GM12878 (cell line): ENCODE results near the gene SLC11A1. TPM values are rescaled to one million over a fixed set of nuclear protein-coding genes. Genes with fewer than 3 reads are reported as not detected.

Source experiments
- CHD2 ChIP-seq: IDR thresholded peaks from 2 replicates; pipeline ENCODE4 v1.6.1; 2011; ENCODE audit warnings: low read depth, low read length, improper control_type of control experiment, borderline replicate concordance
- GATAD2B ChIP-seq: fragments of 450-650 bp; conservative IDR thresholded peaks from 2 replicates; pipeline ENCODE4 v1.6.1; 2017; ENCODE audit warnings: low read depth, mild to moderate bottlenecking, moderate library complexity
- KAT2A ChIP-seq: conservative IDR thresholded peaks from 2 replicates; pipeline ENCODE4 v1.6.1; 2011; ENCODE audit warnings: low read depth, low read length; ENCODE audit not compliant: control insufficient read depth
- polyA plus RNA-seq, 11 experiments: library from polyadenylated mRNA; depleted of rRNA in 4 of 11; unstranded in 6 of 11; stranded (reverse) in 5 of 11; fragments of >200 nt; fragmentation: Nextera tagmentation in 4 of 11; fragmentation: Illumina TruSeq in 1 of 11; extraction: Ambion mirVana in 4 of 11; extraction: Trizol in 1 of 11; gene quantifications; 1 replicate in 1 of 11; 2 replicates in 10 of 11; pipeline versions ENCODE4 v1.2.1 to v1.2.3, GENCODE V29; 2011 to 2016; ENCODE audit warnings: inconsistent platforms in 2 of 11, missing spikeins in 2 of 11, low read depth in 1 of 11
- total RNA-seq, 4 experiments: library from RNA; depleted of rRNA in 3 of 4; stranded (reverse); fragments of >200 nt in 3 of 4; fragmentation: Illumina TruSeq in 1 of 4; extraction: Trizol in 1 of 4; gene quantifications; 2 replicates each; pipeline versions ENCODE4 v1.2.1 to v1.2.3, GENCODE V29; 2013 to 2021
- TF ChIP-seq, protein P1 (sequence below), 3 experiments: IDR thresholded peaks in 2 of 3; conservative IDR thresholded peaks in 1 of 3; 2 replicates each; pipeline ENCODE4 v1.5.1; 2011; ENCODE audit warnings: low read depth in 3 of 3, low read length in 3 of 3, mild to moderate bottlenecking in 3 of 3, control low read depth in 2 of 3, moderate library complexity in 2 of 3, inconsistent platforms in 1 of 3, mixed read lengths in 1 of 3; ENCODE audit not compliant: control insufficient read depth in 2 of 3, insufficient read depth in 1 of 3; ENCODE audit errors: extremely low read depth in 1 of 3
- TF ChIP-seq, protein P2 (sequence below): IDR thresholded peaks from 2 replicates; pipeline ENCODE4 v1.6.1; 2012; ENCODE audit warnings: mild to moderate bottlenecking, low read depth, low read length
- TF ChIP-seq, protein P3 (sequence below): fragments of 450-650 bp; formaldehyde crosslinking; IDR thresholded peaks from 2 replicates; pipeline ENCODE4 v1.5.0; 2022; ENCODE audit warnings: mild to moderate bottlenecking, missing genetic modification characterization
- TF ChIP-seq, protein P4 (sequence below): IDR thresholded peaks from 2 replicates; pipeline ENCODE4 v1.6.1; 2011; ENCODE audit warnings: borderline replicate concordance, low read depth, mild to moderate bottlenecking, moderate library complexity, mixed read lengths, low read length; ENCODE audit not compliant: insufficient read depth; ENCODE audit errors: extremely low read length

SLC11A1 gene
- total and polyA plus RNA-seq, 10 of the 15 experiments (the other 5 are each of a cell fraction or from before 2014, with no cell fraction given): 0.03 to 0.38 (median 0.12) TPM

DNA sequence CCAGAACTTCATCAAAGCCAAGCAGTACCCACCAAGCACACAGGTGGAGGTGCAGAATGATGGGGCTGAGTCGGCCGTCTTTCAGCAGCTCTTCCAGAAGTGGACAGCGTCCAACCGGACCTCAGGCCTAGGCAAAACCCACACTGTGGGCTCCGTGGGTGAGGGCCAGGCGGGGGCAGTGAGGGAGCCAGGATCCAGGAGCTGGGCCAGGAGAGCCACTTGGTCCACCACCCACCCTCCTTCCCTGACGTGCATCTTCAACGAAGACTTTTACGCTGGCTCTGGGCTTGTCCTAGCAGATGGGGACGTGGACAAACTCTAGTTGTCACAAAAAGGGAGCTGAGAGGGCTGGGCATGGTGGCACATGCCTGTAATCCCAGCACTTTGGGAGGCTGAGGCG is 48.6 kb downstream of the SLC11A1 start (continued):
- TF ChIP-seq, protein P1, sequence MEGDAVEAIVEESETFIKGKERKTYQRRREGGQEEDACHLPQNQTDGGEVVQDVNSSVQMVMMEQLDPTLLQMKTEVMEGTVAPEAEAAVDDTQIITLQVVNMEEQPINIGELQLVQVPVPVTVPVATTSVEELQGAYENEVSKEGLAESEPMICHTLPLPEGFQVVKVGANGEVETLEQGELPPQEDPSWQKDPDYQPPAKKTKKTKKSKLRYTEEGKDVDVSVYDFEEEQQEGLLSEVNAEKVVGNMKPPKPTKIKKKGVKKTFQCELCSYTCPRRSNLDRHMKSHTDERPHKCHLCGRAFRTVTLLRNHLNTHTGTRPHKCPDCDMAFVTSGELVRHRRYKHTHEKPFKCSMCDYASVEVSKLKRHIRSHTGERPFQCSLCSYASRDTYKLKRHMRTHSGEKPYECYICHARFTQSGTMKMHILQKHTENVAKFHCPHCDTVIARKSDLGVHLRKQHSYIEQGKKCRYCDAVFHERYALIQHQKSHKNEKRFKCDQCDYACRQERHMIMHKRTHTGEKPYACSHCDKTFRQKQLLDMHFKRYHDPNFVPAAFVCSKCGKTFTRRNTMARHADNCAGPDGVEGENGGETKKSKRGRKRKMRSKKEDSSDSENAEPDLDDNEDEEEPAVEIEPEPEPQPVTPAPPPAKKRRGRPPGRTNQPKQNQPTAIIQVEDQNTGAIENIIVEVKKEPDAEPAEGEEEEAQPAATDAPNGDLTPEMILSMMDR (IDR thresholded peaks at IDR 0.05 in 2 of 3, conservative IDR thresholded peaks at IDR 0.05 in 1 of 3; ENCODE audit: control insufficient read depth in 2 of 3, extremely low read depth in 1 of 3, insufficient read depth in 1 of 3, low read depth in 3 of 3, low read length in 3 of 3): no peak
- TF ChIP-seq, protein P2, sequence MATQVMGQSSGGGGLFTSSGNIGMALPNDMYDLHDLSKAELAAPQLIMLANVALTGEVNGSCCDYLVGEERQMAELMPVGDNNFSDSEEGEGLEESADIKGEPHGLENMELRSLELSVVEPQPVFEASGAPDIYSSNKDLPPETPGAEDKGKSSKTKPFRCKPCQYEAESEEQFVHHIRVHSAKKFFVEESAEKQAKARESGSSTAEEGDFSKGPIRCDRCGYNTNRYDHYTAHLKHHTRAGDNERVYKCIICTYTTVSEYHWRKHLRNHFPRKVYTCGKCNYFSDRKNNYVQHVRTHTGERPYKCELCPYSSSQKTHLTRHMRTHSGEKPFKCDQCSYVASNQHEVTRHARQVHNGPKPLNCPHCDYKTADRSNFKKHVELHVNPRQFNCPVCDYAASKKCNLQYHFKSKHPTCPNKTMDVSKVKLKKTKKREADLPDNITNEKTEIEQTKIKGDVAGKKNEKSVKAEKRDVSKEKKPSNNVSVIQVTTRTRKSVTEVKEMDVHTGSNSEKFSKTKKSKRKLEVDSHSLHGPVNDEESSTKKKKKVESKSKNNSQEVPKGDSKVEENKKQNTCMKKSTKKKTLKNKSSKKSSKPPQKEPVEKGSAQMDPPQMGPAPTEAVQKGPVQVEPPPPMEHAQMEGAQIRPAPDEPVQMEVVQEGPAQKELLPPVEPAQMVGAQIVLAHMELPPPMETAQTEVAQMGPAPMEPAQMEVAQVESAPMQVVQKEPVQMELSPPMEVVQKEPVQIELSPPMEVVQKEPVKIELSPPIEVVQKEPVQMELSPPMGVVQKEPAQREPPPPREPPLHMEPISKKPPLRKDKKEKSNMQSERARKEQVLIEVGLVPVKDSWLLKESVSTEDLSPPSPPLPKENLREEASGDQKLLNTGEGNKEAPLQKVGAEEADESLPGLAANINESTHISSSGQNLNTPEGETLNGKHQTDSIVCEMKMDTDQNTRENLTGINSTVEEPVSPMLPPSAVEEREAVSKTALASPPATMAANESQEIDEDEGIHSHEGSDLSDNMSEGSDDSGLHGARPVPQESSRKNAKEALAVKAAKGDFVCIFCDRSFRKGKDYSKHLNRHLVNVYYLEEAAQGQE: no peak
- no peak for TF ChIP-seq GATAD2B
- TF ChIP-seq, protein P3, sequence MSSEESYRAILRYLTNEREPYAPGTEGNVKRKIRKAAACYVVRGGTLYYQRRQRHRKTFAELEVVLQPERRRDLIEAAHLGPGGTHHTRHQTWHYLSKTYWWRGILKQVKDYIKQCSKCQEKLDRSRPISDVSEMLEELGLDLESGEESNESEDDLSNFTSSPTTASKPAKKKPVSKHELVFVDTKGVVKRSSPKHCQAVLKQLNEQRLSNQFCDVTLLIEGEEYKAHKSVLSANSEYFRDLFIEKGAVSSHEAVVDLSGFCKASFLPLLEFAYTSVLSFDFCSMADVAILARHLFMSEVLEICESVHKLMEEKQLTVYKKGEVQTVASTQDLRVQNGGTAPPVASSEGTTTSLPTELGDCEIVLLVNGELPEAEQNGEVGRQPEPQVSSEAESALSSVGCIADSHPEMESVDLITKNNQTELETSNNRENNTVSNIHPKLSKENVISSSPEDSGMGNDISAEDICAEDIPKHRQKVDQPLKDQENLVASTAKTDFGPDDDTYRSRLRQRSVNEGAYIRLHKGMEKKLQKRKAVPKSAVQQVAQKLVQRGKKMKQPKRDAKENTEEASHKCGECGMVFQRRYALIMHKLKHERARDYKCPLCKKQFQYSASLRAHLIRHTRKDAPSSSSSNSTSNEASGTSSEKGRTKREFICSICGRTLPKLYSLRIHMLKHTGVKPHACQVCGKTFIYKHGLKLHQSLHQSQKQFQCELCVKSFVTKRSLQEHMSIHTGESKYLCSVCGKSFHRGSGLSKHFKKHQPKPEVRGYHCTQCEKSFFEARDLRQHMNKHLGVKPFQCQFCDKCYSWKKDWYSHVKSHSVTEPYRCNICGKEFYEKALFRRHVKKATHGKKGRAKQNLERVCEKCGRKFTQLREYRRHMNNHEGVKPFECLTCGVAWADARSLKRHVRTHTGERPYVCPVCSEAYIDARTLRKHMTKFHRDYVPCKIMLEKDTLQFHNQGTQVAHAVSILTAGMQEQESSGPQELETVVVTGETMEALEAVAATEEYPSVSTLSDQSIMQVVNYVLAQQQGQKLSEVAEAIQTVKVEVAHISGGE: no peak
- TF ChIP-seq CHD2: no peak
- no peak for TF ChIP-seq KAT2A
- TF ChIP-seq, protein P4, sequence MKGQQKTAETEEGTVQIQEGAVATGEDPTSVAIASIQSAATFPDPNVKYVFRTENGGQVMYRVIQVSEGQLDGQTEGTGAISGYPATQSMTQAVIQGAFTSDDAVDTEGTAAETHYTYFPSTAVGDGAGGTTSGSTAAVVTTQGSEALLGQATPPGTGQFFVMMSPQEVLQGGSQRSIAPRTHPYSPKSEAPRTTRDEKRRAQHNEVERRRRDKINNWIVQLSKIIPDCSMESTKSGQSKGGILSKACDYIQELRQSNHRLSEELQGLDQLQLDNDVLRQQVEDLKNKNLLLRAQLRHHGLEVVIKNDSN: no peak
